ENCODE data around the gene ILK. TPM values are rescaled to one million over a fixed set of nuclear protein-coding genes. Genes with fewer than 3 reads are reported as not detected.

Gene ILK
- total and polyA plus RNA-seq, 2 of the 13 experiments (the other 11 are each of a cell fraction or from before 2014, with no cell fraction given), result 70.3 to 108 TPM

GRCh38 chr11:6603287-6604080 is at the start of gene ILK, which contains the start of gene RRP8 (continued):
- TF ChIP-seq ELF4 (CRISPR knock-in tag; IDR thresholded peaks at IDR 0.05; ENCODE audit: borderline replicate concordance) (peak; percentile 56; the same call in 1 of the 2 replicates), KLF13 (CRISPR knock-in tag; IDR thresholded peaks at IDR 0.05) (no peak), ZSCAN21 (CRISPR knock-in tag; IDR thresholded peaks at IDR 0.05; ENCODE audit: borderline replicate concordance) (peak; percentile 91; the same call in 1 of the 2 replicates), ZNF205 (CRISPR knock-in tag; IDR thresholded peaks at IDR 0.05) (peak; percentile 88), ZMYM2 (CRISPR knock-in tag; IDR thresholded peaks at IDR 0.05) (no peak), ZNF230 (CRISPR knock-in tag; IDR thresholded peaks at IDR 0.05) (no peak), TGIF2 (CRISPR knock-in tag; IDR thresholded peaks at IDR 0.05) (peak; percentile 99), WIZ (CRISPR knock-in tag; IDR thresholded peaks at IDR 0.05) (no peak), ZBTB40 (IDR thresholded peaks at IDR 0.05) (no peak), ZBTB40 (CRISPR knock-in tag; IDR thresholded peaks at IDR 0.05) (peak; percentile 74), NRL (CRISPR knock-in tag; IDR thresholded peaks at IDR 0.05; ENCODE audit: borderline replicate concordance) (peak; percentile 58; the same call in 1 of the 2 replicates), TFE3 (CRISPR knock-in tag; IDR thresholded peaks at IDR 0.05) (peak; percentile 77), ZNF441 (CRISPR knock-in tag; IDR thresholded peaks at IDR 0.05; ENCODE audit: borderline replicate concordance) (peak; percentile 59; the same call in 1 of the 2 replicates), KAT8 (CRISPR knock-in tag; IDR thresholded peaks at IDR 0.05) (peak; percentile 94), ZNF770 (CRISPR knock-in tag; IDR thresholded peaks at IDR 0.05) (peak; percentile 84)
